Colonic mucosa (tissue), 4 donors: ENCODE data around the gene SEC14L5. TPM values are rescaled to one million over a fixed set of nuclear protein-coding genes. Genes with fewer than 3 reads are reported as not detected.

ENCODE experiments used
- DNase-seq: peaks from one replicate; pipeline ENCODE4 v3.0.0-alpha.2; 2020
- H3K27ac ChIP-seq: fragments of 200-600 bp; one replicate; pipeline ENCODE4 v1.8.0; 2021
- H3K27me3 ChIP-seq: fragments of 200-600 bp; one replicate; pipeline ENCODE4 v1.8.0; 2021
- H3K36me3 ChIP-seq: fragments of 200-600 bp; one replicate; pipeline ENCODE4 v1.8.0; 2021
- H3K4me1 ChIP-seq: fragments of 200-600 bp; one replicate; pipeline ENCODE4 v1.8.0; 2021; ENCODE audit warnings: mild to moderate bottlenecking
- H3K4me3 ChIP-seq: fragments of 200-600 bp; one replicate; pipeline ENCODE4 v1.8.0; 2021
- H3K9ac ChIP-seq, 2 donors: one replicate each; pipeline ENCODE4 v1.7.0; 2013; ENCODE audit warnings: control low read depth in 2 of 2, low read depth in 2 of 2, low read length in 2 of 2
- H3K9me3 ChIP-seq: fragments of 200-600 bp; one replicate; pipeline ENCODE4 v1.8.0; 2021
- CTCF ChIP-seq: fragments of 200-600 bp; IDR thresholded peaks from one replicate; pipeline ENCODE4 v1.8.0; 2022; ENCODE audit warnings: antibody characterized with exemption, mild to moderate bottlenecking
- intact Hi-C: fragments of 100-400 bp; cut with DNase I; formaldehyde crosslinking; loops from one replicate; pipeline ENCODE4 v1.14.1; 2022
- total RNA-seq, 2 donors: library from RNA; stranded (reverse); fragmentation: NEBNext Ultra II Directional in 1 of 2; extraction: Animal tissue kit (Norgen Biotek cat#: 25700) in 1 of 2; gene quantifications; one replicate each; pipeline ENCODE4 v1.2.1, GENCODE V29; 2021
- donor health status: healthy.
- donor health status: DM: no; HTN: no; CAD: no.
- donor health status: DM: no; HTN: no; CAD: no.

The SEC14L5 gene
- total RNA-seq, 2 donors from 2014 or later: 0.59 to 1.8 TPM

- Histone ChIP-seq H3K36me3 (no peaks in the 10 kb centered on the region), H3K9me3 (no peaks in the 10 kb centered on the region), H3K9ac (no peak overlapping the region), H3K27ac (no peak overlapping the region), H3K4me1 (no peaks in the 10 kb centered on the region), H3K4me3 (no peak overlapping the region), H3K27me3 (no peaks in the 10 kb centered on the region)
- no peak for TF ChIP-seq CTCF
- intact Hi-C loops: no loop called here
- no peak for DNase-seq
These were observed 68.5 kb downstream of the SEC14L5 start for GRCh38 chr16:5026664-5027063.

DNA sequence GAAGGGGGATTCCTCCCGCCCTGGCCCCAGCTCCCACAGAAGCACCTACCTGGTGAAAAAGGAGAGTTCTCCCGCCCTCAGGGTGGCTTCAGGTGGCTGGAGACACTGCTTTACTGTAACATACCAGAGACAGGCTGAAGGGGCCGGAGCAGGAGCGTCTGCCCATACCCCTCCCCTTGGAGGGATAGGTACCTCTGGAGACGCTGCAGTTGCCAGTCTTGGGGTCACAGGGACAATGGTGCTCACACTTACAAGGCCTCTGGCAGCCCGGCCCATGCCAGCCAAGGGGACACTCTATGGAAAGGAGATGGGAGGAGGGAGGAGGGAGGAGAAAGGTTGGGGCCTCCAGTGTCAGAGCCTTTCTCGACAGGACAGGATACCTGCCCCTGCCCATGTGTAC lies 69.0 kb downstream of the SEC14L5 start:
- Histone ChIP-seq H3K4me3 (no peak overlapping the region), H3K27ac (no peak overlapping the region), H3K9me3 (no peaks in the 10 kb centered on the region), H3K36me3 (no peaks in the 10 kb centered on the region), H3K4me1 (no peaks in the 10 kb centered on the region), H3K27me3 (no peaks in the 10 kb centered on the region), H3K9ac (no peak overlapping the region)
- no peak for DNase-seq
- no peak for TF ChIP-seq CTCF
- intact Hi-C loops: no loop called here

DNA sequence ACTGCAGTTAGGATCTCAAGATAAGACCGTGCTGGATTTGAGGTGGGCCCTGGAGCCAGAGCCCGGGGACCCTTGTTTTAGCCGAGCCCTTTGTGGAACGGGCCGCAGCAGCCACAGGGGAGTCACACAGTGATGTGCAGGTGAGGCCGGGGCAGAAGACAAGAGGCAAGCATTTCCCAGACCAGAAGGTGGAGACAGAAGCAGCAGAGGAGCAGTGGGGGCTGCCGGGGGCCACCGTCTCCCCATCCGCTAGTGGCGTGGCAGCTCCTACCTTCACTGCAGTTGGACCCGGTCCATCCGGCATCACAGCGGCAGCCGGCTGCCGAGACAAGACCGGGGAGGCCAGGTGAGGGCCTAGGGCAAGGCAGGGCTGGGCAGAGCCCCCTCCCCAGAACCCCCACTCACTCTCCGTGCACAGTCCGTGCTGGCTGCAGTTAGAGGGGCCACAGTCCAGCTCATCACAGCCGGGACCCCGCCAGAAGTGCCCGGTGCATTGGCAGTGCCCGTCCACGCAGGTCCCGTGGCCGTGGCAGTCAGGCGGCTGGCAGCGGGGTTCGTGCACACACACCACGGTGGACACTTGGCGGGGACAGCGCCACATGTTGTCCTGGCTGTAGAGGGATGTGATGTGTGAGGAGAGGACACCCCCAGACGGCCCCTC lies 69.6 kb downstream of the SEC14L5 start:
- DNase-seq: no peak
- no peaks in the 10 kb centered on the region for H3K36me3 ChIP-seq

GRCh38 chr16:5028950-5029475 lies 70.9 kb downstream of the SEC14L5 start:
- no peak for DNase-seq
- Histone ChIP-seq H3K4me3 (no peak overlapping the region), H3K27ac (no peak overlapping the region), H3K4me1 (peaks cover 7% of the 10 kb centered on the region), H3K9me3 (no peaks in the 10 kb centered on the region), H3K9ac (no peak overlapping the region), H3K27me3 (no peaks in the 10 kb centered on the region), H3K36me3 (no peaks in the 10 kb centered on the region)
- intact Hi-C loops: no loop called here
- TF ChIP-seq CTCF: no peak

More for the DNA sequence above, 69.6 kb downstream of the SEC14L5 start:
- Histone ChIP-seq H3K27ac (no peak overlapping the region), H3K27me3 (no peaks in the 10 kb centered on the region), H3K9ac (no peak overlapping the region), H3K4me3 (no peak overlapping the region), H3K4me1 (peaks cover 2% of the 10 kb centered on the region), H3K9me3 (no peaks in the 10 kb centered on the region)
- no peak for TF ChIP-seq CTCF
- intact Hi-C loops: no loop called here

GRCh38 chr16:5030251-5030870 lies 72.2 kb downstream of the SEC14L5 start:
- H3K4me1 ChIP-seq: peaks cover 7% of the 10 kb centered on the region
- H3K9me3 ChIP-seq: no peaks in the 10 kb centered on the region
- no peaks in the 10 kb centered on the region for H3K27me3 ChIP-seq
- H3K27ac ChIP-seq: no peak overlapping the region
- intact Hi-C loops: no loop called here
- no peak for DNase-seq
- no peak overlapping the region for H3K4me3 ChIP-seq
- H3K36me3 ChIP-seq: no peaks in the 10 kb centered on the region
- no peak overlapping the region for H3K9ac ChIP-seq
- TF ChIP-seq CTCF: no peak
